GM19193 (cell line): ENCODE data around the gene APOA5.

Experiments used
- POLR2A ChIP-seq: IDR thresholded peaks from 4 replicates; pipeline ENCODE4 v1.6.1; 2011; ENCODE audit not compliant: insufficient read depth, insufficient read length; ENCODE audit errors: extremely low read depth

APOA5 gene

DNA sequence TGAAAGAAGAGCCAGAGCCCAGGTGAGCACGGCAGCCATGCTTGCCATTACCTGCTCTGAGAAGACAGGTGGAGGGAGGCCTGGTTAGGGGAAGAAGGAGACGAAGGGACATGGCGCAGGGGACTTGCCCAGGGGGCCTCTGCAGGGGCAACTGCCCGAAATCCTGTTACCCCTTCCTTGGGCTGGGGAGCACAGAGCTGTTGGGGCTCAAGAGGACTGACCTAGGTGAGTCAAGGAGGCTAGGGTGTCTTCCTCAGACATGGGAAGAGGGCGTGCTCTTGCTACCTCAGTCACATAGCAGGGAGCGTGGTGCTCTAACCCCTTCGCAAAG is at the start of gene APOA5:
APOA5 (minus strand) TSS at position 67 of the 331 bp plus-strand sequence; CDS start at position 48, 19 bp downstream.
- no peak for TF ChIP-seq POLR2A

GRCh38 chr11:116840746-116841296 is 49.1 kb upstream of the APOA5 start:
- no peak for TF ChIP-seq POLR2A

DNA sequence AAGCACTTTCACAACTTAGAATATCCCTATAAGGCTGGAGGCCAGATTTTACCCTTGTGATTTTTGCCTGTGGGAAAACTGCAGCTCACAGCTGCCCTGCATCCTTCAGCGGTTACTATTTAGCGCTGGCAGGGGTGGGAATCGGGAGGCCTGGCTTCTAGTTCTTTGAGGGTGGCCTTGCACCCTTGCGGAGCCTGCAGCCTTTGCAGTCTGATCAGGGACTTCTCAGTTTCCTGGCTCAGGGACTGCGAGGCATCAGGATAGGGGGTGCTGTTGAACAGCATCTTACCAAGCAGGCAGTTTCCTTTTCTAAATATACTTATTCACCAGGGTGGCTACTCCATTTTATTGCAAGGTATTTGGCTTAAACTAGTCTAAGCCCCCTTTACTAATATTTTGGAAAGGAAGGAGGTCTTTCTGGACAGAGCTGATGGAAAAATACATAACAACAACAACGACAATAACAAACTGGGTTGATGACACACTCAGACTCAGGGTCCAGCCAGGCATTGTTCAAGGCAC is 48.6 kb upstream of the APOA5 start:
- no peak for TF ChIP-seq POLR2A

DNA sequence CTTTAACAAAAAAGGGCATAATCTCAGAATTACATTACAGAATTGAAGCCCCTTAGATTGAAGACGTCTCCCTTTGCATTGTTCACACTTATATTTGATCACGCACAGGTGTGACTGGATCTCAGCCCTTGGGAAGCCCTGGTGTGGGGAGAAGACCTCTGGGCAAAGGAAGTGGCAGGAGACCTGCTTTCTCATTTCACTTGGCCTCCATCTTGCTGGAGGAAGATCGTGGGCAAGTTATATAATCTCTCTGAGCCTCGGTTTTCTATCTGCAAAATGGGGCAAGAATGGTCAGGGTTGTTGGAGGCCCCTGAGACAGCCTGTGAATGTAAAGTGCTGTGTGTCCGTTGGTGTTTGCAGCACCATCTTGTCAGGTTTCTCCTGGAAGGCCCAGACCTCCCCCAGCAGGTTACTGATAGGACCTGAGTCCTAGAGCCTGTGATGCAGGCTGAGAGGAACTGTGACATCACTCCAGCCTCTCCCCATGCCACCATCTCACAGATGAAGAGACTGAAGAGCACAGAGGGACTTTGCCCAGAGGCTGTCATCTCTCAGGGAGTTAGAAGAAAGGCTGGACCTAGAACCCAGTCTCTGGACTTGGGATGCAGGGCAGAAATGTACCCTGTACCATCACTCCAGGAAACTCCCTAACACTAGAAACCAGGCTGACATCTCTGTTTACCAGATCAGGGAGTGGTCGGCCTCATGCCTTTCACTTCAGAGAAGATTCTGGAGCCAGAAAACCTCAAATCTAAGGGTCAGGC is 46.8 kb upstream of the APOA5 start:
- no peak for TF ChIP-seq POLR2A

DNA sequence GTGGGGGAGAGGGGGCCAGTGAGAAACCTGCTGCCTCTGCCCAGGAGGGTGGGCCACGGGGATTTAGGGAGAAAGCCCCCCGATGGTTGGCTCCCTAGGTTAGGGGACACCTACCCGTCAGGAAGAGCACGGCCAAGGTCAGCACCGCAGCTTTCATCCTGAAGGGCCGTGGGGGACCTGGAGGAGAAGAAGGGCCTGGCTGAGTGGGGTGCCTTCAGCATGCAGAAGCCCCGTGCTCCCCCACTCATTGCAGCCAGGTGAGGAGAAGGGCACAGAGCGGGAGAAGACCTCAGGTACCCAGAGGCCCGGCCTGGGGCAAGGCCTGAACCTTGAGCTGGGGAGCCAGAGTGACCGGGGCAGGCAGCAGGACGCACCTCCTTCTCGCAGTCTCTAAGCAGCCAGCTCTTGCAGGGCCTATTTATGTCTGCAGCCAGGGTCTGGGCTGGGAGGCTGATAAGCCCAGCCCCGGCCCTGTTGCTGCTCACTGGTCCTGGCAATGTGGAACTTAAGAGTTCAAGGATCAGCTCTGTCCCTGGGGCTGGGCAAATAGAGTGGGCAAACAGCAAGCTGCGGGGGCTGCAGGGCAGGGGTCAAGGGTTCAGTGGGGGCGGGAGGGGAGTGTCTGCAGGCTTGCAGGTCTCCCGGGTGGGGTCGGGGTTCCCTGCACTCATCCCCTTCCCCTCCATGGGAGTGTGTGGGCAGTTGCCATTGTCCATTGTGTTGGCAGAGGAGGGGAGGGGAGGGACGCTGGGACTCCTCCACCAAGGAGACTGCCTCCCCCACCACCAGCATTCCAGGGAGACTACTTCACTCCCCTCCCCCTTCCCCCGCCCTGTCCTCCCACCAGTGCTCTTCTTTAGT is 45.8 kb upstream of the APOA5 start, which contains the start of gene APOA1:
APOA1 (minus strand) TSS at position 392 of the 861 bp plus-strand sequence; CDS start at position 157, 235 bp downstream.
- no peak for TF ChIP-seq POLR2A

GRCh38 chr11:116836632-116836991 is 44.9 kb upstream of the APOA5 start:
- TF ChIP-seq POLR2A: no peak

GRCh38 chr11:116835791-116836631 is 44.3 kb upstream of the APOA5 start:
- TF ChIP-seq POLR2A: peak; percentile 46

DNA sequence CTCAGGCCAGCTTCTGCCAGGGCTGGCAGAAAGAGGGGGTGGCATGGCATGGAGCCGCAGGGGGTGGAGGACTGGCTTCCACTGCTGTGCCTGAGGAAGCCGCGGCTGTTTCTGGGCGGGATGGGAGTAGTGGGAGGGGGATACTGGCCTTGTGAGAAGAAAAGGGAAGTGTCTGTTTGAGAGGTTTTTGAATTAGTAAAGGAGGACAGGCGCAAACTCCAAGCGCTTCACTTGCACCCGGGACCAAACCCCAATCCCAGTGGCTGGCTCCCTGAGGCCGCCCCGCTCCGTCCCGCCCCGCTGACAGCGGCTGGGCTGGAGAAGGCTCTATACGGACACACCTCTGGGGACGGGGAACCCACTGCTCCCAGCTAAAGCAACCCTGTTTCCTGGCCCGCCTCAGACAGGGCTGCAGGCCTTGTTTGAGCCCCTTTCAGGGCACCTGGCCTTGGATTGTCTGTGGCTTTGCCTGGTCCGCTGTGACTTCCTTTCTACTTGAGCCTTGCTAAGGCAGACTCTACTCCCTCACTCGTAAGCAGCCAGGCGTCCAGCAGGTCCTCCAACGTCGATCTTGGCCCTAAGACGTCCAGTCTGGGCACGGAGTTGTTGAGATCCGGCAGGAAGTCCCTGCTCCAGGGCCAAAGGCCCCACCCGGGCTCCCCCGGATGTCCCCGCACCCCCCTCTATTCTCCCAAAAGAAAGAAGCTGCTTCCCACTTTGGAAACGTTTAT is 43.5 kb upstream of the APOA5 start:
- no peak for TF ChIP-seq POLR2A

DNA sequence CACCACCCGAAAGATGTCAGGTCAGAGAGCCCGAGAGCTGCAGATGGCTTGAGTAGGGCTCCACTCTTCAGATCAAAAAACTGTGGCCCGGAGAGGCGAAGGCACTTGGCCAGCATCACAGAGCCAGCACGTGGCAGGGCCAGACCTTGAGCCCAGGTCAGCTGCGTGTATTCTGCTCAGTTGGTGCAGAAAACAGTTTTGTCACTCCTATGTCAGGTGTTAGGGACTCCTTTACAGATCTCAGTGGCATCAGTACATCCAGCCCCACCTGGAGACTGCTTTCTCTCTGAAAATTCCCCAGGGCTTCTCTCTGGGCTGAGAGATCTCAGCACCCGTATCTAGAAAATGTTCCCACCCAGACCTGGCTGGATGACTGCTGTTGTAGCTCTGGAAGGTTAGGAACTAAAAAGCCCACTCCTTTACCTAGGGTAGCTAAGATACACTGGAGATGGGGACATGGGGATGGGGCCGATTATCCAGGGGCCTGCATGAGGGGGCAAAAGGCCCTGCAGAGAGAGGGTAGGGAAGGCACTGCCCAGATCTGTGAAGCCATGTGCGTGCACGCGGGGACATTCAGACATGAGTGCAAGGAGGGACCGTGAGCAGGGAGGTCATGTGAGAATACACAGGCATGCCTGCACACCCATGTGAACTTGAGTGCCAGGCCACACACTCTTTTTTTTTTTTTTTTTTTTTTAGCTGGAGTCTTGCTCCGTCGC is 42.3 kb upstream of the APOA5 start:
- no peak for TF ChIP-seq POLR2A

DNA sequence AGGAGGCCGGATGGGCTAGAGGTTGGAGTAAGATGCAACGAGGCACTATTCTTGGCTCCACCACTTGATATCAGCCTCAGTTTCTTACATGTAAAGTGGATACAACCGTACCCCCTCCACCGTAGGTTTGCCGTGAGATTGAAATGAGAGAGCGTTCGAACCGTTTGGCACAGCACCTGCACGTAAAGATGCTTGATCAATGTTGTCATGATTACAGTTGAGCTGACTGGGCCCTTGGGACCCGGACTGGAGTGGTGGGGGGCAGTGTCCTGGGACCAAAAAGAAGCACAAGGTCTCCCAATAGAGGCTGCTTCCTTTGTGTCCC is 41.8 kb upstream of the APOA5 start:
- no peak for TF ChIP-seq POLR2A

DNA sequence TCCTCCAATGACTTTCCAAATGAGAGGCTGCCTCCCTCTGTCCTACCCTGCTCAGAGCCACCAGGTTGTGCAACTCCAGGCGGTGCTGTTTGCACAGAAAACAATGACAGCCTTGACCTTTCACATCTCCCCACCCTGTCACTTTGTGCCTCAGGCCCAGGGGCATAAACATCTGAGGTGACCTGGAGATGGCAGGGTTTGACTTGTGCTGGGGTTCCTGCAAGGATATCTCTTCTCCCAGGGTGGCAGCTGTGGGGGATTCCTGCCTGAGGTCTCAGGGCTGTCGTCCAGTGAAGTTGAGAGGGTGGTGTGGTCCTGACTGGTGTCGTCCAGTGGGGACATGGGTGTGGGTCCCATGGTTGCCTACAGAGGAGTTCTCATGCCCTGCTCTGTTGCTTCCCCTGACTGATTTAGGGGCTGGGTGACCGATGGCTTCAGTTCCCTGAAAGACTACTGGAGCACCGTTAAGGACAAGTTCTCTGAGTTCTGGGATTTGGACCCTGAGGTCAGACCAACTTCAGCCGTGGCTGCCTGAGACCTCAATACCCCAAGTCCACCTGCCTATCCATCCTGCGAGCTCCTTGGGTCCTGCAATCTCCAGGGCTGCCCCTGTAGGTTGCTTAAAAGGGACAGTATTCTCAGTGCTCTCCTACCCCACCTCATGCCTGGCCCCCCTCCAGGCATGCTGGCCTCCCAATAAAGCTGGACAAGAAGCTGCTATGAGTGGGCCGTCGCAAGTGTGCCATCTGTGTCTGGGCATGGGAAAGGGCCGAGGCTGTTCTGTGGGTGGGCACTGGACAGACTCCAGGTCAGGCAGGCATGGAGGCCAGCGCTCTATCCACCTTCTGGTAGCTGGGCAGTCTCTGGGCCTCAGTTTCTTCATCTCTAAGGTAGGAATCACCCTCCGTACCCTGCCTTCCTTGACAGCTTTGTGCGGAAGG is 40.9 kb upstream of the APOA5 start:
- no peak for TF ChIP-seq POLR2A

GRCh38 chr11:116831790-116832349 is 40.2 kb upstream of the APOA5 start:
- no peak for TF ChIP-seq POLR2A

GRCh38 chr11:116830184-116830912 is 38.7 kb upstream of the APOA5 start:
- TF ChIP-seq POLR2A: no peak
